GM12891 (cell line): ENCODE data around the gene IL3RA.
A peak's percentile ranks its signal among the peaks of the same experiment; 100 is the strongest.
"Not testable (repeated sequence)": the region's sequence is repeated elsewhere in the genome, so short reads cannot be mapped to it uniquely, and the experiment has no call there.

Experiments
- DNase-seq: peaks from one replicate; pipeline ENCODE4 v3.0.0; 2011; ENCODE audit warnings: low spot score; ENCODE audit not compliant: insufficient read length
- FAIRE-seq: peaks from 2 replicates; lab custom pipeline; 2011; peaks lifted over from hg19 to GRCh38; lab: Jason Lieb, UNC
- PAX5 ChIP-seq: IDR thresholded peaks from 2 replicates; pipeline ENCODE4 v1.6.1; 2011; ENCODE audit warnings: low read length, moderate library complexity, mild to moderate bottlenecking; ENCODE audit not compliant: insufficient read depth, severe bottlenecking
- POLR2A ChIP-seq: IDR thresholded peaks from 2 replicates; pipeline ENCODE4 v1.6.1; 2011; ENCODE audit warnings: low read depth, low read length, control low read depth
- POLR2AphosphoS5 ChIP-seq: IDR thresholded peaks from 2 replicates; pipeline ENCODE4 v1.6.1; 2011; ENCODE audit warnings: low read depth, low read length, control low read depth
- POU2F2 ChIP-seq: IDR thresholded peaks from 2 replicates; pipeline ENCODE4 v1.6.1; 2011; ENCODE audit warnings: low read depth, mild to moderate bottlenecking, control low read depth, low read length, moderate library complexity
- SPI1 ChIP-seq: IDR thresholded peaks from 2 replicates; pipeline ENCODE4 v1.6.1; 2011; ENCODE audit warnings: low read depth, low read length, control low read depth
- TAF1 ChIP-seq: IDR thresholded peaks from 2 replicates; pipeline ENCODE4 v1.6.1; 2011; ENCODE audit warnings: low read depth, low read length, control low read depth

The IL3RA gene

GRCh38 chrX:1358793-1359476 lies 22.4 kb downstream of the IL3RA start:
- DNase-seq (no peak), FAIRE-seq (no peak)
- no peak for TF ChIP-seq POU2F2
- no peak for TF ChIP-seq POLR2AphosphoS5
- no peak for TF ChIP-seq POLR2A
- no peak for TF ChIP-seq PAX5
- no peak for TF ChIP-seq TAF1
- no peak for TF ChIP-seq SPI1

GRCh38 chrX:1359477-1359873 lies 22.9 kb downstream of the IL3RA start:
- TF ChIP-seq POU2F2 = no peak
- TF ChIP-seq PAX5 = no peak
- no peak for TF ChIP-seq TAF1
- TF ChIP-seq POLR2AphosphoS5 = peak; percentile 27; the same call in 1 of the 2 replicates
- TF ChIP-seq POLR2A = no peak
- DNase-seq = no peak
- no peak for FAIRE-seq

- no peak for TF ChIP-seq POLR2AphosphoS5
- no peak for TF ChIP-seq TAF1
- TF ChIP-seq PAX5 = no peak
- TF ChIP-seq POLR2A = no peak
- TF ChIP-seq SPI1 = no peak
- no peak for TF ChIP-seq POU2F2
- FAIRE-seq = no peak
- no peak for DNase-seq
These were observed 23.6 kb downstream of the IL3RA start for GRCh38 chrX:1360171-1360570.

GRCh38 chrX:1361275-1361674 lies 24.7 kb downstream of the IL3RA start:
- DNase-seq (no peak), FAIRE-seq (no peak)
- TF ChIP-seq POLR2A (no peak), TAF1 (no peak), PAX5 (no peak), POLR2AphosphoS5 (no peak), SPI1 (no peak), POU2F2 (no peak)

- DNase-seq = no peak
- no peak for TF ChIP-seq POU2F2
- no peak for FAIRE-seq
These were observed 25.3 kb downstream of the IL3RA start for GRCh38 chrX:1361910-1362309.

- not testable (repeated sequence) for DNase-seq, FAIRE-seq
These were observed 29.8 kb downstream of the IL3RA start for GRCh38 chrX:1366363-1366762.

GRCh38 chrX:1368385-1368698 lies 31.8 kb downstream of the IL3RA start:
- no peak for FAIRE-seq
- TF ChIP-seq PAX5 = no peak
- no peak for DNase-seq

- FAIRE-seq (no peak), DNase-seq (no peak)
- TF ChIP-seq SPI1 = no peak
- TF ChIP-seq TAF1 = no peak
- TF ChIP-seq PAX5 = no peak
- TF ChIP-seq POLR2A = peak; percentile 63; the same call in 1 of the 2 replicates
- TF ChIP-seq POLR2AphosphoS5 = peak; percentile 84
- 0 out of 2 replicates have a peak, but pooled peaks have one; percentile 2 for TF ChIP-seq POU2F2
These were observed 41.7 kb downstream of the IL3RA start for GRCh38 chrX:1378306-1378759.

GRCh38 chrX:1380672-1381233 lies 44.2 kb downstream of the IL3RA start:
- FAIRE-seq = no peak
- TF ChIP-seq POLR2AphosphoS5 = peak; percentile 53; the same call in 1 of the 2 replicates
- TF ChIP-seq TAF1 = no peak
- TF ChIP-seq POU2F2 = no peak
- TF ChIP-seq PAX5 = no peak
- TF ChIP-seq POLR2A = peak; percentile 79; the same call in 1 of the 2 replicates
- no peak for TF ChIP-seq SPI1
- no peak for DNase-seq

- FAIRE-seq = no peak
- DNase-seq = no peak
- TF ChIP-seq POU2F2 (peak; percentile 35; the same call in 1 of the 2 replicates), POLR2AphosphoS5 (peak; percentile 73; the same call in 1 of the 2 replicates), TAF1 (no peak), POLR2A (no peak; the same call in 1 of the 2 replicates), PAX5 (no peak), SPI1 (no peak)
These were observed 48.2 kb downstream of the IL3RA start for GRCh38 chrX:1384658-1385252.
